HEK293 (cell line): ENCODE data around the gene HPDL.

ENCODE experiments used
- CTCF ChIA-PET: fragments of 350-600 bp; formaldehyde crosslinking; extraction: SDS; loops from one replicate; lab custom pipeline; 2021; ENCODE audit warnings: antibody characterized with exemption; lab: Yijun Ruan, JAX
- POLR2A ChIA-PET: fragments of 300-600 bp; formaldehyde crosslinking; extraction: SDS; loops from one replicate; lab custom pipeline; 2020; ENCODE audit warnings: antibody characterized with exemption, inconsistent platforms; lab: Yijun Ruan, JAX
- H3K27ac ChIP-seq: fragments of 200-500 bp; sonication (Bioruptor generic); 2 replicates; pipeline ENCODE4 v1.5.1; 2014; ENCODE audit warnings: low read depth, low read length, control low read depth, inconsistent platforms; ENCODE audit errors: extremely low read depth
- H3K36me3 ChIP-seq, 2 experiments: fragments of 200-500 bp in 1 of 2; sonication (Bioruptor generic) in 1 of 2; 1 replicate in 1 of 2; 2 replicates in 1 of 2; pipeline ENCODE4 v1.5.1; 2014 to 2017; ENCODE audit warnings: inconsistent platforms in 2 of 2, low read length in 2 of 2; ENCODE audit not compliant: control insufficient read depth in 2 of 2, insufficient read depth in 1 of 2
- H3K4me1 ChIP-seq: fragments of 200-500 bp; sonication (Bioruptor generic); 2 replicates; pipeline ENCODE4 v1.5.1; 2014; ENCODE audit warnings: mild to moderate bottlenecking, low read length, inconsistent platforms; ENCODE audit not compliant: control insufficient read depth, insufficient read depth
- H3K4me3 ChIP-seq: 2 replicates; pipeline ENCODE4 v1.5.1; 2011; ENCODE audit warnings: low read depth, mild to moderate bottlenecking, control low read depth, low read length, moderate library complexity
- H3K9me3 ChIP-seq: fragments of 200-500 bp; sonication (Bioruptor generic); 2 replicates; pipeline ENCODE4 v1.5.1; 2014; ENCODE audit warnings: low read depth, low read length, inconsistent platforms; ENCODE audit not compliant: control insufficient read depth, insufficient read depth
- ZBTB20 ChIP-seq: fragments of 450-650 bp; formaldehyde crosslinking; IDR thresholded peaks from 2 replicates; pipeline ENCODE4 v1.5.1; 2016; ENCODE audit warnings: missing biosample characterization, missing genetic modification characterization
- ZBTB7A ChIP-seq: fragments of 450-650 bp; formaldehyde crosslinking; IDR thresholded peaks from 2 replicates; pipeline ENCODE4 v1.5.1; 2016; ENCODE audit warnings: low read depth, missing biosample characterization, missing genetic modification characterization
- ZFP37 ChIP-seq: fragments of 450-650 bp; formaldehyde crosslinking; IDR thresholded peaks from 2 replicates; pipeline ENCODE4 v1.5.1; 2016; ENCODE audit warnings: missing biosample characterization, missing genetic modification characterization
- ZNF175 ChIP-seq: fragments of 450-650 bp; formaldehyde crosslinking; IDR thresholded peaks from 2 replicates; pipeline ENCODE4 v1.5.1; 2016; ENCODE audit warnings: missing biosample characterization, missing genetic modification characterization
- ZNF223 ChIP-seq: fragments of 450-650 bp; formaldehyde crosslinking; IDR thresholded peaks from 2 replicates; pipeline ENCODE4 v1.5.1; 2016; ENCODE audit warnings: missing biosample characterization, missing genetic modification characterization
- ZNF423 ChIP-seq: fragments of 450-650 bp; formaldehyde crosslinking; IDR thresholded peaks from 2 replicates; pipeline ENCODE4 v1.5.1; 2016; ENCODE audit warnings: missing biosample characterization, missing genetic modification characterization
- ZNF48 ChIP-seq: fragments of 450-650 bp; formaldehyde crosslinking; IDR thresholded peaks from 2 replicates; pipeline ENCODE4 v1.5.1; 2016; ENCODE audit warnings: missing biosample characterization, missing genetic modification characterization
- ZNF514 ChIP-seq: fragments of 450-650 bp; formaldehyde crosslinking; IDR thresholded peaks from 2 replicates; pipeline ENCODE4 v1.5.1; 2016; ENCODE audit warnings: missing biosample characterization, missing genetic modification characterization
- ZNF561 ChIP-seq: fragments of 450-650 bp; IDR thresholded peaks from 2 replicates; pipeline ENCODE4 v1.5.1; 2018; ENCODE audit warnings: missing biosample characterization, missing genetic modification characterization, borderline replicate concordance
- ZNF600 ChIP-seq: fragments of 450-650 bp; formaldehyde crosslinking; IDR thresholded peaks from 2 replicates; pipeline ENCODE4 v1.5.1; 2016; ENCODE audit warnings: missing biosample characterization, missing genetic modification characterization
- ZNF621 ChIP-seq: fragments of 450-650 bp; formaldehyde crosslinking; IDR thresholded peaks from 2 replicates; pipeline ENCODE4 v1.5.1; 2017; ENCODE audit warnings: missing biosample characterization, missing genetic modification characterization
- ZNF623 ChIP-seq: fragments of 450-650 bp; formaldehyde crosslinking; IDR thresholded peaks from 2 replicates; pipeline ENCODE4 v1.5.1; 2016; ENCODE audit warnings: missing biosample characterization, missing genetic modification characterization
- ZNF707 ChIP-seq: fragments of 450-650 bp; formaldehyde crosslinking; IDR thresholded peaks from 2 replicates; pipeline ENCODE4 v1.5.1; 2016; ENCODE audit warnings: missing biosample characterization, missing genetic modification characterization
- ZNF791 ChIP-seq: fragments of 450-650 bp; formaldehyde crosslinking; IDR thresholded peaks from 2 replicates; pipeline ENCODE4 v1.5.1; 2016; ENCODE audit warnings: missing biosample characterization, missing genetic modification characterization
- ZSCAN23 ChIP-seq: fragments of 450-650 bp; formaldehyde crosslinking; IDR thresholded peaks from 2 replicates; pipeline ENCODE4 v1.5.1; 2016; ENCODE audit warnings: missing biosample characterization, missing genetic modification characterization
- TF ChIP-seq, protein P1 (sequence below): fragments of 450-650 bp; formaldehyde crosslinking; IDR thresholded peaks from 2 replicates; pipeline ENCODE4 v1.5.1; 2016; ENCODE audit warnings: missing biosample characterization, missing genetic modification characterization
- TF ChIP-seq, protein P2 (sequence below): fragments of 450-650 bp; IDR thresholded peaks from 2 replicates; pipeline ENCODE4 v1.5.1; 2018; ENCODE audit warnings: missing biosample characterization, missing genetic modification characterization
- TF ChIP-seq, protein P3 (sequence below): fragments of 450-650 bp; formaldehyde crosslinking; IDR thresholded peaks from 2 replicates; pipeline ENCODE4 v1.5.1; 2017; ENCODE audit warnings: missing biosample characterization, missing genetic modification characterization

Gene HPDL

DNA sequence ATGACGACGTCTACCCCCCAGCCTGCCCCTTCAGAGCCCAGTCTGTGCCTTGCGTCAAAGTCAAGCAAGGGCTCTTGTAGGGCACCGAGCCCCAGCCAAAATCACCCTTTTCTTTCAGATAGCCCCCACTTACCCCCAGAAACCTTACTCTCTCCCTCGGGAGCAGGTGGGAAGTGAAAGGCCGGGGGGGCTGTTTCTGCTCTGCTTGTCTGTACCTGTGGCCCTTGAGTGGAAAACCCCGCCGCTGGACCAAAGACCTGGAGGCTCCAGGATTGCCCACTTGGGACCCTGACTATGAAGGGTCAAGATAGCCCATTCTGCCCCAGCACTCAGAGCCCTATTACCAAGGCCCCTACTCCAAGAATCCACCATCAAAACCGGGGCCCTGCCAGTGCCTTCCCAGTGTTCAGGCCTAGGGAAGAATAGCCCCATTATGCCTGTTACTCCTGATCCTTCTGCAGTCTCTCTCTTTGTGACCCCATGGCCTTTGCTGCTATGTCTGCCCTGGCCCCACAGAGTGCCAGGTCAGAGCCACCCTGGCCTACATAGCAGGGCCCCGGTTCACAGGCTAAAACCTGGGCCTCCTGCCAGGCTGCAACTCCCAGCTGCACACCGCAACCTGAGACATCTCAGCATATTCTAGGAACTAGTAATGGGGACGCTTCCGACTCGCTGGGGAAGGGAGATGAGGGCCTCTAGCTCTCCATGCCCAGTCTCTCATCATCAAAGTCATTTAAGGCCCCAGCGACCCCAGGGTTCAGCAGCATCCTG, 22.2 kb upstream of the HPDL start (continued):
- TF ChIP-seq ZNF175 (tag by site-specific recombination) (no peak), ZFP37 (tag by site-specific recombination) (no peak), ZNF621 (tag by site-specific recombination) (no peak), ZNF423 (no peak), ZSCAN23 (no peak), ZNF600 (tag by site-specific recombination) (peak; percentile 49; the same call in 1 of the 2 replicates), ZBTB20 (tag by site-specific recombination) (peak; percentile 76), ZBTB7A (tag by site-specific recombination) (no peak), ZNF623 (tag by site-specific recombination) (peak; percentile 32; the same call in 1 of the 2 replicates), ZNF48 (tag by site-specific recombination) (no peak), ZNF561 (peak; percentile 20; the same call in 1 of the 2 replicates), ZNF707 (tag by site-specific recombination) (no peak), ZNF514 (no peak)
- TF ChIP-seq, protein P1, sequence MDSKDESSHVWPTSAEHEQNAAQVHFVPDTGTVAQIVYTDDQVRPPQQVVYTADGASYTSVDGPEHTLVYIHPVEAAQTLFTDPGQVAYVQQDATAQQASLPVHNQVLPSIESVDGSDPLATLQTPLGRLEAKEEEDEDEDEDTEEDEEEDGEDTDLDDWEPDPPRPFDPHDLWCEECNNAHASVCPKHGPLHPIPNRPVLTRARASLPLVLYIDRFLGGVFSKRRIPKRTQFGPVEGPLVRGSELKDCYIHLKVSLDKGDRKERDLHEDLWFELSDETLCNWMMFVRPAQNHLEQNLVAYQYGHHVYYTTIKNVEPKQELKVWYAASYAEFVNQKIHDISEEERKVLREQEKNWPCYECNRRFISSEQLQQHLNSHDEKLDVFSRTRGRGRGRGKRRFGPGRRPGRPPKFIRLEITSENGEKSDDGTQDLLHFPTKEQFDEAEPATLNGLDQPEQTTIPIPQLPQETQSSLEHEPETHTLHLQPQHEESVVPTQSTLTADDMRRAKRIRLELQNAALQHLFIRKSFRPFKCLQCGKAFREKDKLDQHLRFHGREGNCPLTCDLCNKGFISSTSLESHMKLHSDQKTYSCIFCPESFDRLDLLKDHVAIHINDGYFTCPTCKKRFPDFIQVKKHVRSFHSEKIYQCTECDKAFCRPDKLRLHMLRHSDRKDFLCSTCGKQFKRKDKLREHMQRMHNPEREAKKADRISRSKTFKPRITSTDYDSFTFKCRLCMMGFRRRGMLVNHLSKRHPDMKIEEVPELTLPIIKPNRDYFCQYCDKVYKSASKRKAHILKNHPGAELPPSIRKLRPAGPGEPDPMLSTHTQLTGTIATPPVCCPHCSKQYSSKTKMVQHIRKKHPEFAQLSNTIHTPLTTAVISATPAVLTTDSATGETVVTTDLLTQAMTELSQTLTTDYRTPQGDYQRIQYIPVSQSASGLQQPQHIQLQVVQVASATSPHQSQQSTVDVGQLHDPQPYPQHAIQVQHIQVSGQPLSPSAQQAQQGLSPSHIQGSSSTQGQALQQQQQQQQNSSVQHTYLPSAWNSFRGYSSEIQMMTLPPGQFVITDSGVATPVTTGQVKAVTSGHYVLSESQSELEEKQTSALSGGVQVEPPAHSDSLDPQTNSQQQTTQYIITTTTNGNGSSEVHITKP (tag by site-specific recombination), result no peak
- TF ChIP-seq, protein P2, sequence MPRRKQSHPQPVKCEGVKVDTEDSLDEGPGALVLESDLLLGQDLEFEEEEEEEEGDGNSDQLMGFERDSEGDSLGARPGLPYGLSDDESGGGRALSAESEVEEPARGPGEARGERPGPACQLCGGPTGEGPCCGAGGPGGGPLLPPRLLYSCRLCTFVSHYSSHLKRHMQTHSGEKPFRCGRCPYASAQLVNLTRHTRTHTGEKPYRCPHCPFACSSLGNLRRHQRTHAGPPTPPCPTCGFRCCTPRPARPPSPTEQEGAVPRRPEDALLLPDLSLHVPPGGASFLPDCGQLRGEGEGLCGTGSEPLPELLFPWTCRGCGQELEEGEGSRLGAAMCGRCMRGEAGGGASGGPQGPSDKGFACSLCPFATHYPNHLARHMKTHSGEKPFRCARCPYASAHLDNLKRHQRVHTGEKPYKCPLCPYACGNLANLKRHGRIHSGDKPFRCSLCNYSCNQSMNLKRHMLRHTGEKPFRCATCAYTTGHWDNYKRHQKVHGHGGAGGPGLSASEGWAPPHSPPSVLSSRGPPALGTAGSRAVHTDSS (tag by site-specific recombination), result no peak
- TF ChIP-seq, protein P3, sequence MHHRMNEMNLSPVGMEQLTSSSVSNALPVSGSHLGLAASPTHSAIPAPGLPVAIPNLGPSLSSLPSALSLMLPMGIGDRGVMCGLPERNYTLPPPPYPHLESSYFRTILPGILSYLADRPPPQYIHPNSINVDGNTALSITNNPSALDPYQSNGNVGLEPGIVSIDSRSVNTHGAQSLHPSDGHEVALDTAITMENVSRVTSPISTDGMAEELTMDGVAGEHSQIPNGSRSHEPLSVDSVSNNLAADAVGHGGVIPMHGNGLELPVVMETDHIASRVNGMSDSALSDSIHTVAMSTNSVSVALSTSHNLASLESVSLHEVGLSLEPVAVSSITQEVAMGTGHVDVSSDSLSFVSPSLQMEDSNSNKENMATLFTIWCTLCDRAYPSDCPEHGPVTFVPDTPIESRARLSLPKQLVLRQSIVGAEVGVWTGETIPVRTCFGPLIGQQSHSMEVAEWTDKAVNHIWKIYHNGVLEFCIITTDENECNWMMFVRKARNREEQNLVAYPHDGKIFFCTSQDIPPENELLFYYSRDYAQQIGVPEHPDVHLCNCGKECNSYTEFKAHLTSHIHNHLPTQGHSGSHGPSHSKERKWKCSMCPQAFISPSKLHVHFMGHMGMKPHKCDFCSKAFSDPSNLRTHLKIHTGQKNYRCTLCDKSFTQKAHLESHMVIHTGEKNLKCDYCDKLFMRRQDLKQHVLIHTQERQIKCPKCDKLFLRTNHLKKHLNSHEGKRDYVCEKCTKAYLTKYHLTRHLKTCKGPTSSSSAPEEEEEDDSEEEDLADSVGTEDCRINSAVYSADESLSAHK (tag by site-specific recombination), result no peak
- TF ChIP-seq, all 188 proteins: peak for 14

DNA sequence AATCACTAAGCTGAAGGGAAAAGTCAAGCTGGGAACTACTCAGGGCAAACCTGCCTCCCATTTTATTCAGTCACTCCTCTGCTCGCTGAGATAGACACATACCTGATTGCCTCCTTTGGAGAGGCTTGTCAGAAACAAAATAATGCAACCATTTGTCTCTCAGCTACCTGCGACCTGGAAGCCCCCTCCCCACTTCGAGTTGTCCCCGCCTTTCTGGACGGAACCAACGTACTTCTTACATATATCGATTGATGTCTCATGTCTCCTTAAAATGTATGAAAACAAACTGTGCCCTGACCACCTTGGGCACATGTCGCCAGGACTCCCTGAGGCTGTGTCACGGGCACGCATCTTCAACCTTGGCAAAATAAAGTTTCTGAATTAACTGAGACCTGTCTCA, 21.5 kb upstream of the HPDL start:
- ChIA-PET CTCF (interaction anchor here (0.5 to 1.6 kb wide), 6 partner anchors 10 to 415 kb away, joined by 3 to 5 read pairs (median 4); partner anchors contain the start of gene UROD), POLR2A (interaction anchor here (0.6 to 2.1 kb wide), 2 partner anchors 35 to 437 kb away, joined by 3 to 20 read pairs; partner anchors contain the start of genes MUTYH and TOE1)
- H3K4me1 ChIP-seq, result peaks cover 5% of the 10 kb centered on the region; the same call in 1 of the 2 replicates
- H3K27ac ChIP-seq, result no peak overlapping the region
- no peaks in the 10 kb centered on the region for H3K9me3 ChIP-seq
- H3K4me3 ChIP-seq, result no peak overlapping the region
- H3K36me3 ChIP-seq, result no peaks in the 10 kb centered on the region
- TF ChIP-seq ZNF223 (tag by site-specific recombination) (no peak), ZNF791 (no peak)
